Hepatocyte (in vitro differentiated cells): ENCODE data around the gene ELFN1.

ENCODE experiments used
- CTCF ChIP-seq: fragments of 200-600 bp; sonication (generic); IDR thresholded peaks from 2 replicates; pipeline ENCODE4 v1.5.1; 2016; ENCODE audit warnings: antibody characterized with exemption, mild to moderate bottlenecking; ENCODE audit not compliant: poor library complexity
- EZH2 ChIP-seq: fragments of 200-600 bp; sonication (generic); IDR thresholded peaks from 2 replicates; pipeline ENCODE4 v1.6.1; 2016; ENCODE audit warnings: antibody characterized with exemption, mild to moderate bottlenecking, borderline replicate concordance

- TF ChIP-seq EZH2 (no peak), CTCF (no peak)
These were observed 72.7 kb downstream of the ELFN1 start for GRCh38 chr7:1742555-1743303.
